ENCODE data around the gene NLRP3. TPM values are rescaled to one million over a fixed set of nuclear protein-coding genes. Genes with fewer than 3 reads are reported as not detected.

NLRP3 gene
- polyA plus RNA-seq, 1 of the 3 experiments (the other 2 are of a cell fraction) = 0.87 TPM

GRCh38 chr1:247386217-247386616 is 29.8 kb upstream of the NLRP3 start:
- Histone ChIP-seq H3K4me2 (no peak overlapping the region), H3K9me2 (no peaks in the 10 kb centered on the region), H3K9ac (no peak overlapping the region), H3K9me3 (no peaks in the 10 kb centered on the region), H3F3A (replicated peaks; ENCODE audit: insufficient read depth) (peaks cover 3% of the 10 kb centered on the region), H3K27ac (ENCODE audit: low read depth in 2 of 2, low read length in 1 of 2) (peak overlapping the region in 1 of 2 experiments; percentile 26; a peak in 1 of 4 replicates), H3K27me3 (ENCODE audit: insufficient read depth) (no peaks in the 10 kb centered on the region), H3K79me2 (ENCODE audit: insufficient read depth) (no peaks in the 10 kb centered on the region), H3K36me3 (replicated peaks in 1 of 2; ENCODE audit: control insufficient read depth in 1 of 2, insufficient read depth in 2 of 2, low read length in 1 of 2) (no peaks in the 10 kb centered on the region), H4K20me1 (ENCODE audit: insufficient read depth) (no peaks in the 10 kb centered on the region), H2AFZ (ENCODE audit: low read depth) (no peak overlapping the region), H3K4me1 (ENCODE audit: control insufficient read depth in 1 of 2, insufficient read depth in 2 of 2, low read depth in 1 of 2, low read length in 1 of 2) (peaks cover 2 to 16% of the 10 kb centered on the region in 2 experiments; a peak in 2 of 4 replicates), H3K4me3 (ENCODE audit: low read depth in 2 of 2, low read length in 1 of 2) (no peak overlapping the region)
- no peak for DNase-seq
- POLR2A ChIA-PET = no interaction called here
- TF ChIP-seq SMC3 (IDR thresholded peaks at IDR 0.05; ENCODE audit: low read depth, low read length) = no peak
- CTCF ChIA-PET = interaction anchor here (2.1 kb wide), 1 partner anchor 14 kb away, joined by 9 read pairs; no protein-coding TSS in a partner anchor
- 39% methylated on average over 1 of the region's 1 CpG for WGBS (ENCODE audit: low lambda C conversion rate)

GRCh38 chr1:247386687-247387086 is 29.3 kb upstream of the NLRP3 start:
- Histone ChIP-seq H2AFZ (ENCODE audit: low read depth) (peak overlapping the region; percentile 19; the same call in 1 of the 2 replicates), H3K4me3 (ENCODE audit: low read depth in 2 of 2, low read length in 1 of 2) (no peak overlapping the region), H3K36me3 (replicated peaks in 1 of 2; ENCODE audit: control insufficient read depth in 1 of 2, insufficient read depth in 2 of 2, low read length in 1 of 2) (no peaks in the 10 kb centered on the region), H3K9me2 (no peaks in the 10 kb centered on the region), H3F3A (replicated peaks; ENCODE audit: insufficient read depth) (peaks cover 3% of the 10 kb centered on the region), H4K20me1 (ENCODE audit: insufficient read depth) (no peaks in the 10 kb centered on the region), H3K9ac (no peak overlapping the region), H3K9me3 (no peaks in the 10 kb centered on the region), H3K4me1 (ENCODE audit: control insufficient read depth in 1 of 2, insufficient read depth in 2 of 2, low read depth in 1 of 2, low read length in 1 of 2) (peaks cover 2 to 16% of the 10 kb centered on the region in 2 experiments; a peak in 2 of 4 replicates), H3K27me3 (ENCODE audit: insufficient read depth) (no peaks in the 10 kb centered on the region), H3K4me2 (no peak overlapping the region; the same call in 1 of the 2 replicates), H3K79me2 (ENCODE audit: insufficient read depth) (no peaks in the 10 kb centered on the region), H3K27ac (ENCODE audit: low read depth in 2 of 2, low read length in 1 of 2) (peak overlapping the region in 1 of 2 experiments; percentile 26; a peak in 1 of 4 replicates)
- WGBS (ENCODE audit: low lambda C conversion rate) = 56% methylated on average over 3 of the region's 3 CpGs
- CTCF ChIA-PET = interaction anchor here (1.7 kb wide), 1 partner anchor 14 kb away, joined by 9 read pairs; no protein-coding TSS in a partner anchor
- TF ChIP-seq POLR2AphosphoS5 (IDR thresholded peaks at IDR 0.05; ENCODE audit: low read depth, low read length) (no peak), JUND (IDR thresholded peaks at IDR 0.05) (0 out of 2 replicates have a peak, but pooled peaks have one; percentile 9), TCF12 (IDR thresholded peaks at IDR 0.05) (0 out of 2 replicates have a peak, but pooled peaks have one; percentile 9), GABPA (IDR thresholded peaks at IDR 0.05; ENCODE audit: low read depth) (no peak), ZBTB33 (IDR thresholded peaks at IDR 0.05; ENCODE audit: borderline replicate concordance, low read depth) (no peak), PBX3 (IDR thresholded peaks at IDR 0.05) (no peak), FOSL2 (IDR thresholded peaks at IDR 0.05; ENCODE audit: borderline replicate concordance, low read depth) (peak; percentile 59), EP300 (IDR thresholded peaks at IDR 0.05; ENCODE audit: borderline replicate concordance in 1 of 2, low read depth in 1 of 2, low read length in 1 of 2) (no peak)
- no peak for DNase-seq
- POLR2A ChIA-PET = no interaction called here

Measured in SK-N-SH (cell line).